ENCODE results near the gene NLGN1.

DNA sequence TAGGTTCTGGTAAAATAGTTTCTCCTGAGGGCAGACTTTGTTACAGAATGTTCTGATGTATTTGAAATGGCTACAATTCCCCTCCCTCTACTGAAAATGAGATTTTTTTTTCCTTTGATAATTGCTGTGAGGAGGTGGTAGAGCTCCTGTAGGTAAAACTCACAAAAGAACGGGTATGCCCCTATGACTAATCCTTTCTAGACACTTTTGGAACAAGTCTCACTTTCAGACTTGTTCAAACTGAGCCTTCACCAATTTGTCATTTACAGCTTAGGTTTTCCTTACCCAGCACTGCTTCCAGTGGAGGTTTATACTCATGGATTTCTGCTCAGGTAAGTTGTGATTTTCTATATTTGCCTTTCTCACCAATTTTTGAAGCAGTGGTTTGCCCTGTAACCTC, 115.6 kb downstream of the NLGN1 start:
- TF ChIP-seq POLR2AphosphoS5 (IDR thresholded peaks at IDR 0.05; ENCODE audit: low read depth, low read length) (no peak), TAF1 (IDR thresholded peaks at IDR 0.05; ENCODE audit: borderline replicate concordance, insufficient read depth, low read length) (no peak), SIN3A (IDR thresholded peaks at IDR 0.05; ENCODE audit: borderline replicate concordance, insufficient read depth, low read length) (no peak), FOXP2 (optimal IDR thresholded peaks at IDR 0.05; ENCODE audit: borderline replicate concordance, extremely low read depth, extremely low read length, insufficient read depth) (no peak)
- TF ChIP-seq, protein P1, sequence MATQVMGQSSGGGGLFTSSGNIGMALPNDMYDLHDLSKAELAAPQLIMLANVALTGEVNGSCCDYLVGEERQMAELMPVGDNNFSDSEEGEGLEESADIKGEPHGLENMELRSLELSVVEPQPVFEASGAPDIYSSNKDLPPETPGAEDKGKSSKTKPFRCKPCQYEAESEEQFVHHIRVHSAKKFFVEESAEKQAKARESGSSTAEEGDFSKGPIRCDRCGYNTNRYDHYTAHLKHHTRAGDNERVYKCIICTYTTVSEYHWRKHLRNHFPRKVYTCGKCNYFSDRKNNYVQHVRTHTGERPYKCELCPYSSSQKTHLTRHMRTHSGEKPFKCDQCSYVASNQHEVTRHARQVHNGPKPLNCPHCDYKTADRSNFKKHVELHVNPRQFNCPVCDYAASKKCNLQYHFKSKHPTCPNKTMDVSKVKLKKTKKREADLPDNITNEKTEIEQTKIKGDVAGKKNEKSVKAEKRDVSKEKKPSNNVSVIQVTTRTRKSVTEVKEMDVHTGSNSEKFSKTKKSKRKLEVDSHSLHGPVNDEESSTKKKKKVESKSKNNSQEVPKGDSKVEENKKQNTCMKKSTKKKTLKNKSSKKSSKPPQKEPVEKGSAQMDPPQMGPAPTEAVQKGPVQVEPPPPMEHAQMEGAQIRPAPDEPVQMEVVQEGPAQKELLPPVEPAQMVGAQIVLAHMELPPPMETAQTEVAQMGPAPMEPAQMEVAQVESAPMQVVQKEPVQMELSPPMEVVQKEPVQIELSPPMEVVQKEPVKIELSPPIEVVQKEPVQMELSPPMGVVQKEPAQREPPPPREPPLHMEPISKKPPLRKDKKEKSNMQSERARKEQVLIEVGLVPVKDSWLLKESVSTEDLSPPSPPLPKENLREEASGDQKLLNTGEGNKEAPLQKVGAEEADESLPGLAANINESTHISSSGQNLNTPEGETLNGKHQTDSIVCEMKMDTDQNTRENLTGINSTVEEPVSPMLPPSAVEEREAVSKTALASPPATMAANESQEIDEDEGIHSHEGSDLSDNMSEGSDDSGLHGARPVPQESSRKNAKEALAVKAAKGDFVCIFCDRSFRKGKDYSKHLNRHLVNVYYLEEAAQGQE (IDR thresholded peaks at IDR 0.05; ENCODE audit: insufficient read depth in 1 of 2, low read depth in 2 of 2, low read length in 2 of 2) = no peak
